Rectal smooth muscle tissue (tissue), 1 donor: ENCODE data around the gene YWHAH.

Source experiments
- H3K27ac ChIP-seq: one replicate; pipeline ENCODE4 v1.7.0; 2013; ENCODE audit warnings: low read depth, low read length, inconsistent platforms
- H3K27me3 ChIP-seq: one replicate; pipeline ENCODE4 v1.7.0; 2013; ENCODE audit warnings: low read length; ENCODE audit not compliant: control insufficient read depth, insufficient read depth
- H3K36me3 ChIP-seq: one replicate; pipeline ENCODE4 v1.7.0; 2013; ENCODE audit warnings: low read length; ENCODE audit not compliant: control insufficient read depth, insufficient read depth
- H3K4me1 ChIP-seq: one replicate; pipeline ENCODE4 v1.7.0; 2013; ENCODE audit warnings: low read length; ENCODE audit not compliant: control insufficient read depth, insufficient read depth
- H3K4me3 ChIP-seq: one replicate; pipeline ENCODE4 v1.7.0; 2013; ENCODE audit warnings: low read length
- H3K9ac ChIP-seq: one replicate; pipeline ENCODE4 v1.7.0; 2013; ENCODE audit warnings: low read length

The YWHAH gene

GRCh38 chr22:31943978-31944699 is at the start of gene YWHAH:
Gene YWHAH, plus strand, starts transcription at chr22:31944535. Its CDS starts 199 bp downstream, at chr22:31944734.
- Histone ChIP-seq H3K27me3 (no peaks in the 10 kb centered on the region), H3K36me3 (peaks cover 4% of the 10 kb centered on the region), H3K27ac (peak within 1 kb of the TSS; percentile 95), H3K9ac (peak within 1 kb of the TSS; percentile 90), H3K4me3 (peak within 1 kb of the TSS; percentile 85), H3K4me1 (peaks cover 6% of the 10 kb centered on the region)

GRCh38 chr22:31895411-31896123 is 48.8 kb upstream of the YWHAH start:
- H3K36me3 ChIP-seq = peaks cover 14% of the 10 kb centered on the region
- H3K4me3 ChIP-seq = no peak overlapping the region
- no peaks in the 10 kb centered on the region for H3K4me1 ChIP-seq
- H3K27me3 ChIP-seq = no peaks in the 10 kb centered on the region
- no peak overlapping the region for H3K9ac ChIP-seq
- no peak overlapping the region for H3K27ac ChIP-seq

GRCh38 chr22:31896472-31896871 is 47.9 kb upstream of the YWHAH start:
- H3K4me3 ChIP-seq = no peak overlapping the region
- H3K4me1 ChIP-seq = no peaks in the 10 kb centered on the region
- H3K36me3 ChIP-seq = peaks cover 14% of the 10 kb centered on the region
- no peaks in the 10 kb centered on the region for H3K27me3 ChIP-seq
- H3K9ac ChIP-seq = no peak overlapping the region
- no peak overlapping the region for H3K27ac ChIP-seq

GRCh38 chr22:31897842-31898805 is 46.2 kb upstream of the YWHAH start:
- Histone ChIP-seq H3K27ac (no peak overlapping the region), H3K9ac (no peak overlapping the region), H3K4me3 (no peak overlapping the region), H3K36me3 (peaks cover 16% of the 10 kb centered on the region), H3K27me3 (no peaks in the 10 kb centered on the region), H3K4me1 (no peaks in the 10 kb centered on the region)

GRCh38 chr22:31898926-31899325 is 45.4 kb upstream of the YWHAH start:
- Histone ChIP-seq H3K27me3 (no peaks in the 10 kb centered on the region), H3K36me3 (peaks cover 16% of the 10 kb centered on the region), H3K4me3 (no peak overlapping the region), H3K9ac (no peak overlapping the region), H3K4me1 (no peaks in the 10 kb centered on the region), H3K27ac (no peak overlapping the region)

GRCh38 chr22:31899669-31900068 is 44.7 kb upstream of the YWHAH start:
- peaks cover 16% of the 10 kb centered on the region for H3K36me3 ChIP-seq
- H3K27me3 ChIP-seq = no peaks in the 10 kb centered on the region
- no peak overlapping the region for H3K27ac ChIP-seq
- no peak overlapping the region for H3K9ac ChIP-seq
- no peak overlapping the region for H3K4me3 ChIP-seq
- H3K4me1 ChIP-seq = no peaks in the 10 kb centered on the region

- Histone ChIP-seq H3K9ac (no peak overlapping the region), H3K36me3 (peaks cover 16% of the 10 kb centered on the region), H3K27me3 (no peaks in the 10 kb centered on the region), H3K27ac (no peak overlapping the region), H3K4me1 (no peaks in the 10 kb centered on the region), H3K4me3 (no peak overlapping the region)
Measured at GRCh38 chr22:31901388-31902137, 42.8 kb upstream of the YWHAH start.

GRCh38 chr22:31904651-31905050 is 39.7 kb upstream of the YWHAH start:
- H3K27me3 ChIP-seq = no peaks in the 10 kb centered on the region
- peaks cover 5% of the 10 kb centered on the region for H3K36me3 ChIP-seq
- H3K4me1 ChIP-seq = no peaks in the 10 kb centered on the region
- H3K4me3 ChIP-seq = no peak overlapping the region
- H3K9ac ChIP-seq = no peak overlapping the region
- no peak overlapping the region for H3K27ac ChIP-seq

- H3K9ac ChIP-seq = no peak overlapping the region
- no peaks in the 10 kb centered on the region for H3K4me1 ChIP-seq
- no peak overlapping the region for H3K4me3 ChIP-seq
- H3K27ac ChIP-seq = no peak overlapping the region
- peaks cover 5% of the 10 kb centered on the region for H3K36me3 ChIP-seq
- no peaks in the 10 kb centered on the region for H3K27me3 ChIP-seq
Measured at GRCh38 chr22:31905356-31905755, 39.0 kb upstream of the YWHAH start.

GRCh38 chr22:31906086-31906485 is 38.2 kb upstream of the YWHAH start:
- Histone ChIP-seq H3K36me3 (peaks cover 5% of the 10 kb centered on the region), H3K4me3 (no peak overlapping the region), H3K9ac (no peak overlapping the region), H3K27me3 (no peaks in the 10 kb centered on the region), H3K27ac (no peak overlapping the region), H3K4me1 (no peaks in the 10 kb centered on the region)

- Histone ChIP-seq H3K9ac (no peak overlapping the region), H3K4me3 (no peak overlapping the region), H3K27me3 (no peaks in the 10 kb centered on the region), H3K4me1 (no peaks in the 10 kb centered on the region), H3K27ac (no peak overlapping the region), H3K36me3 (peaks cover 5% of the 10 kb centered on the region)
Measured at GRCh38 chr22:31906569-31906968, 37.8 kb upstream of the YWHAH start.
